Kidney glomerular epithelial cell (primary cell): ENCODE data around the gene PGGHG.
"Not testable (repeated sequence)": the region's sequence is repeated elsewhere in the genome, so short reads cannot be mapped to it uniquely, and the experiment has no call there.

ENCODE experiments used
- DNase-seq: peaks from one replicate; lab custom pipeline; 2025; lab: John Stamatoyannopoulos, UW

The PGGHG gene

DNA sequence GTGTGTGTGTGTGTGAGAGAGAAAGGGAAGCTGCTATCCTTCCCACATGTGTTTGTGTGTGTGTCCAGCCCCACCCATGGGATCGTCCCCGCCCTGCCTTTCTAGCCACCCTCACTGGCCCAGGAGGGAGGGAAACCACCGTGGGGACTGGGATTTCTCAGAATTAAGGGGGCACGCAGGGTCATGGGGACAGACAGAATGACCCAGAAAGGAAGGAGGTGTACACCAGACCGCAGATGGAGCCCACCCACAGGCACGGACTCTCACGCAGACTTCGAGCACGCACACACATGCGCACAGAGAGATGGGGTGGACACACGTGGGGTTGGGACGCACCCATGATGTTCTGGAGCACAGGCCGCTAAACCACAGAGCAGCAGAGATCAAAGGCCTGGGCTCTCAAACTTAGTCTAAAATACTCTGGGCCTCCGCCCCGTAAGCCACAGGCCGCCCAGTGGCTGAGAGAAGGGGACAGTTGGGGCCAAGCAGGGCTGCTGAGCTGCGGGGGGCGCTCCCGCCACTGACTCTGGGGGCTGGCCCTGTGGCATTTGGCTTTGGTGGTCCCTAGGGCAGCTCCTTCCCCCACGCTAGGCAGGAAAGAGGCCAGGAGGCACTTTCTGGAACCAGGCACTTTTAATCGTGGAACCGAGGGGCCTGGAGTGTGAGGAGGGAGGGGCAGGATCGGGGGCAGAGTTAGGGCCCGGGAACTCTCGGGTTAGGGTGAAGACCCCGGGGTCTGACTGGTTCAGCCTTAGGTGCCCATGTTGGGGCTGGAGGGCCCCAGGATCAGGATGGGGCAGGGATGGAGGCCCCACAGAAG is 8.9 kb downstream of the PGGHG start:
- DNase-seq = no peak

DNA sequence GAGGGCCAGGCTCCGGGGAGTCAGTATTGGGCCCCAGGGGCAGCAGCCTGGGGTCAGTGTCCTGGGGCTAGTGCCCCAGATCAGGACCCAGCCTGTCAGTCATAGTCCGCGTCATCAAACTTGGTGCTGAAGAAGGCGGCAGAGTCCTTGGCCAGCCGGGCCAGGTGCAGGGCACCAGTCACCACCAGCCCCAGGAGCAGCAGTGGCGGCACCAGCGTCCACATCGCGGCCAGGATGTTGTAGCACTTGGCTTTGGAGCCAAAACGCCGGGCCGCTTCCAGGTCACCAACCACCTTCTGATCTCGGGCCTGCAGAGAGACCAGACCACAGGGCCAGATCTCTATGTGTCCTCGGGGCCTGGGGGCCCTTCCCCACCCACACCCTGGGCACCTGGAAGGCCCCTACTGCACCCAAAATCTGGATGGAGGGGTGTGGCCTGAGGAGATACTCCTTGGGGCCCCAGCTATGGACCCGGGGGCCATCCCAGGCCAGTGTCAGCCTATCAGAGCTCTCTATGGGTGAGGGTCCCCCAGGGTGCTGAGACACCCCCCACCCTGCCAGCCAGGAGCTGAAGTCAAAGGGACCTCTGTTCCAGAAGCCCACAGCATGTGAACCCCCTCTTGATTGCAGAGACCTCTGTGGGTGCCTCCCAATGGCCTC is 9.6 kb downstream of the PGGHG start:
- no peak for DNase-seq

DNA sequence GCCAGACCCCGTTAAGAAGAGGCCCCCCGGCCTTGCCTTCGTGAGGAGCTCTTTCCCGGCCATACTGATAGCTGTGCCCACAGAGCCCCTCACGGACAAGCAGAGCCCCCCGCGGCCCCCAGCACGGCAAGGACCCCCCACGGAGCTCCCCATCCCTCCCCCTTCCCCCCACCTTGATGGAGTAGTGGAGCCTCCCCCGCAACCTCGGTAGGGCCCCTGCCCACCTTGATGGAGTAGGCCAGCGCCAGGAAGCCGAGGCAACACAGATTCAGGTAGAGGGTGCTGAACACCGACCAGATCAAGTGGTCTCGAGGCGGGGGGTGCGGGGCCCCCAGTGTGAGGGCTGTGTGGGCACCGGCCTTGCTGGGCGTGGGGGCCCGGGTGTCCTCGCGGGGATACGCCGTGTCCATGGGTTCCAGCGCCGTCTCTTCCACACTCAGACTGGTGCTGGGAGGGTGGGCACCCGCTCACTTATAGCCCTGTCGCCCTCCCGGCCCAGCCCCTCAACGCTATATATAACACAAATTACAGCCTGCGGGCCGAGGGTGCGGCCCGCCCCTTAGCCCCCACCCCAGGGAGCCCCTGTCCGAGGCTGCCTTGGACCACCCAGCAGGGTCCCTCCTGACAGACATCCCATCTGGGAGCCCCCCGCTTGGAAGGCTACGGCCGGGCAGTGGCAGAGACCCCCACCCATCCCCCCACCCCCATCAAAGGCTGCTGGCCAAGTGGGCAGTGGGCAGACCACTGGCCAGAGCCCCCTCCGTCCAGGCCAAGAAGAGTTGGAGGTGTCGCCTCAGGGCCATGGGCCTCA is 10.4 kb downstream of the PGGHG start, which contains the start of gene IFITM5:
Gene IFITM5 (minus strand): TSS at position 446 of the 811 bp plus-strand sequence. CDS start 36 bp downstream, at position 410.
- DNase-seq = no peak

DNA sequence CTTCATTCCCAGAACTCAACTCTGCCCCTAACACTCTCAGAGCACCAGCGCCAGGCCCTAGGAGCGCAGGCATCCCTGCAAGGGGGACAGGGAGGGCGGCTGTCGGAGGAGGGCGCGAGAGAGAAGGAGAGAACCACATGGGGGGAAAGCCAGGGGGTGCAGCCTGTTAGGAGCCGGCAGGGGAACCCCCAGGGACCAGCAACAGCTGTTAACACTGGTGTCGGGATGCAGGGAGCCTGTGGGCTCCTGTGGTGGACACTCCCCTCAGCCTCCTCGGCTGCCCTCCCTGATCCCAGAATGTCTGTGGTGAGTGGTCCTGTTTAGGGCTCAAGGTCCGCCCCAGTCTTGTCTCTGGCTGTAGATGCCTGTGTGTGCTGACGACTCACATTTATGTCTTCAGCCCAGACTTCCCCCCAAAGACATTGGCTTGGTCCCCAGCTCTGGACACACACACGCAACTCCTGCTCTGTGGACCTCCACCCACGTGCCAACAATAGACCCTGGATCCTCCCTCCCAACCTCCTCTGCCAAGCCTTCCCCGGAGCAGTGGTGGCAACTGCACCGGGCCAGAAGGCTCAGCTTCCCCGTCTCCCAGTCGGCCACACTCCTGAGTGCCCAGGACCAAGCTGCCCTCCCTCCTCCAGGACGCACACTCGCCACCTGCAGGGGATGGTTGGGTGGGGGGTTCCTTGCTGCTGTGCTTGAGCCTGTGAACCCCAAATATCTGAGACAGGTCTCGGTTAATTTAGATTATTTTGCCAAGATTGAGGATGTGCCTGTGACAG is 11.2 kb downstream of the PGGHG start:
- DNase-seq = no peak

DNA sequence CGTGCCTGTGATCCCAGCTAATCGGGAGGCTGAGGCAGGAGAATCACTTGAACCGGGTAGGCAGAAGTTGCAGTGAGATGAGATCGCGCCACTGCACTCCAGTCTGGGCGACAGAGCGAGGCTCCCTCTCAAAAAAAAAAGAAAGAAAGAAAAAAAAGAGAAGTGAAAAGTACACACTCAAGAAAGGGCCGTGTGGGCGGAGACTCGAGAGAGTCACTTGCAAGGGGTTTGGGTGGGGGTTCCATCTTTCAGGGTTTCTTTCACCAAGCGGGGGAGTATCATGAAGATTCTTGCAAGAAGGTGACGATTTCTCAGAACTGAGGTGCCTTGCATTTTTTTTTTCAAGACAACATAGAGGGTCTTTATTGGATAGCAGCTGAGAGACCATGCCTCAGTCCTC is 14.4 kb downstream of the PGGHG start:
- no peak for DNase-seq

DNA sequence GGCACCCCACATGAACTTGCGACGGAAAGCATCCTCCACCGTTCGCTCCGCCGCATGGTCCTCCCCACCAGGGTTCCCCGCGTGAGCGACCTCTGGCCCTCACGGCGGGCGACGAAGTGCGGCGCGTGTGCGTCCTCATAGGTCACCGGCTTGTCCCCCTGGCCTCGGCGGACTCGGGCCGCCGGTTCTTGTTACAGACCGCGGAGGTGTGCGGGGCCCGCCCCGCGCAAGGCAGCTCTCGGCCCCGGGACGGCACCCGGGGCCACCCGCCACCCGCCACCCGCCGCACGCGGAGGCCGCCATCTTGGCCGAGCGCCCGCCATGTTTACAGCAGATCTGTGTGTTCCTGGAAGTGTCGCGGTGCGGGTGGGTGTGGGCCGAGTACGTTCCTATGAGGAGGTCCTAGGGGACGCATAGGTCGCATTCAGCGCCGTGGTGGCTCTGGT is 15.2 kb downstream of the PGGHG start:
- DNase-seq = no peak

DNA sequence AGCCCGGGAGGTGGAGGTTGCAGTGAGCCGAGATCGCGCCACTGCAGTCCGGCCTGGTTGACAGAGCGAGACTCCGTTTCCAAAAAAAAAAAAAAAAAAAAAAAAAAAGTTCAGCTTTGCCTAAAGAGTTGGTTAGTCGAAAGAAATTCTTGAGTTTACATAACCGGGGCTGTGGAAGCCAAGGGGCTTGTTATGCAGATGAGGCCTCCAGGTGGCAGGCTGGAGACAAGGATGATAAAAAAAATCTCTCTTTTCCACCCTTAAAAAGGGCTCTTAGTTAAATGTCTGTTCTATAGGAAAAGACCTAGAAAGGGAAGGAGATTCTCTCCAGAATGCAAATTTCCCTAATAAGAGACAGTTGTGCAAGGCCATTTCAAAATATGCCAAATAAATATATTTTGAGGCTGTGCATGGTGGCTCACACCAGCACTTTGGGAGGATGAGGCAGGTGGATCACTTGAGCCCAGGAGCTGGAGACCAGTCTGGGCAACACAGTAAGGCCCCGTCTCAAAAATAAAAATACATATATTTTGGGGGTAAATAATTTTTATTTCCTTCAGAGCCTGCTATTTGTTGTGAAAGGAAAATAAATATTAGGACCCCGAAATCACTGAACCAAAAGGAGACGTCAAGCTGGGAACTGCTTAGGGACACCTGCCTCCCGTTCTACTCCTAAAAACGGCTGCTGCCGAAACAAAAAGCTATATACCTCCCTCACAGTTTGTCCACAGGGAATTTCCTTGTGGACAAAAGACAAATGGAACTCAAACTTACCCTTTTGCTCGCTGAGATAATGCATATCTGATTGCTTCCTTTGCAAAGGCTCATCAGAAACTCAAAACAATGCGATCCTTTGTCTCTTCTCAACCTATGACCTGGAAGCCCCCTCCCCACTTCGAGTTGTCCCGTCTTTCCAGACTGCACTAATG is 16.3 kb downstream of the PGGHG start:
- peak; percentile 30 for DNase-seq

DNA sequence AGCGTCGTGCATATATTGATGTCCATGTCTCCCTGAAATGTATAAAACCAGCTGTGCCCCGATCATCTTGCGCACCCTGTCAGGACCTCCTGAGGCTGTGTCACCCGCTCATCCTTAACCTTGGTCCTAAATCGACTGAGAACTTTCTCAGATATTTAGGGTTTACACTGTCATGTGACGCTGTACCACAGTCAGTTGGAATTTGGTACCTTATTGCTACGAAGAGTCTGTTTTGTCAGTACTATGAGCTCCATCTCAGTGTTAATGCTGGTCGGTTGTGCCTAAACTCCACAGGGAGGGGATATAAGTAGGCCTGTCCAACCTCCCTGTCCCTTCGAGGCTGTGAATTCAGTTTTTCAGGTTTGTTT is 16.9 kb downstream of the PGGHG start:
- DNase-seq = no peak

DNA sequence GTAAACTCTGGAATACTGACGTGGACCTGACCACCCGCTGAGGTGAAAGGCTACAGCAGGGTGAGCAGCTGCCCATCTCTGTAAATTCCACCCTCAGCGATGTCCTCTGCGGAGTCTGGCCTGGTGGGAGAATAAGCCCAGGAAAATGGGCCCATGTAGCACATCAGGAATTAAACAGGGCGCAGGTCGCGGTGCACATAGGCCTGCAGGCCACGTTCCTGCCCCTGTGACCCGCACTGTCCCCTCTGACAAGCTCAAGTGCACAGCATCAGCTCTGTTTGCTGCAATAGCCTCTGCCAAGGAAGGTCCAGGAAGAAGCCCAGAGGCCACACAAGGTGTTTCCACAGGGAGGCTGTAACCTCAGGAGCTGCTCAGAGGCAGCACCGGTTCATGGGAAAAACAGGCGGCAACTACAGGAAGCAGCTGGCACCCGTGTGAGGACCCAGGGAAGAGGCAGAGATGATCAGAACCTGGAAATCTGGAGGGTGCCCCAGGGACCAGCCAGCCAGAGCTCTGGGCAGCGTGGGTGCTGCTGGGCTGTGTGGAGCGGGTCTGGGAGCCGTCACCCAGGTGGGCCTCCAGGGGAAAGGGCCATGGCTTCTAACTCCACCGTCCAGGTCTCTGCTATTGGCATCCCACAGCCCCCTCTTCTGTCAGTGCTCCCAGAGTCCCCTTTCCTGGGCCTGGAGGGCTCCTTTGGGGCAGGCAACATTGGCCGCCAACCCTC is 17.9 kb downstream of the PGGHG start:
- DNase-seq = no peak

DNA sequence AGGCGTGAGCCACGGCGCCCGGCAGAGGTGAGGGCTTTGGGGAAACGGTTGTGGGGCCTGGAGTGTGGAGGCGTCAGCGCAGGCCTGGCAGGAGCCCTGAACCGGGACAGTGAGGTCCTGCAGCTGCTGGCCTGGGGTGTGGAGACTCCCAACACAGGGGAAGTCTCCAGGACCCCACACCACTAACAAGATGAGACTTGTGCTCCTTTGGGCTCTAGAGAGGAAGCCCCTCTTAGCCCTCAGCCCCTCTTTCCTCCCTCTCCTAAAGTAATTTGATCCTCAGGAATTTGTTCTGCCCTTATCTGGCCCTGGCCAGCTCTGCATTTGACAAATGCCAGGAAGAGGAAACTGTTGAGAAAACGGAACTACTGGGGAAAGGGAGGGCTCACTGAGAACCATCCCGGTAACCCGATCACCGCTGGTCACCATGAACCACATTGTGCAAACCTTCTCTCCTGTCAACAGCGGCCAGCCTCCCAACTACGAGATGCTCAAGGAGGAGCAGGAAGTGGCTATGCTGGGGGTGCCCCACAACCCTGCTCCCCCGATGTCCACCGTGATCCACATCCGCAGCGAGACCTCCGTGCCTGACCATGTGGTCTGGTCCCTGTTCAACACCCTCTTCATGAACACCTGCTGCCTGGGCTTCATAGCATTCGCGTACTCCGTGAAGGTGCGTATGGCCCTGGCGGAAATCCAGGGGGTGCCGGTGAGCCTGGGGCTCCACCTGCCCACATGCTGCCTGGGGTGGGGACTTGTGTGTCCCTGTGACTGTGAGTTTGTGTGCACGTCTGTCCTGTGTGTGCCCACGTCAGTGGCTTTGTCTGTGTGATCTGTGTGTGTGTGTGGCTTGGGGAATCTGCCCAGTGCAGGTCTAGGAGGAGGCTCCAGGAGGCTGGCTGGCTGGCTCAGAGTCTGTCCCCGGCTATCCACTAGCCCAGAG is 19.1 kb downstream of the PGGHG start, which contains the start of gene IFITM2:
Gene IFITM2 (plus strand): TSS at position 51 of the 943 bp plus-strand sequence. CDS start 377 bp downstream, at position 428.
- peak; percentile 45 for DNase-seq

DNA sequence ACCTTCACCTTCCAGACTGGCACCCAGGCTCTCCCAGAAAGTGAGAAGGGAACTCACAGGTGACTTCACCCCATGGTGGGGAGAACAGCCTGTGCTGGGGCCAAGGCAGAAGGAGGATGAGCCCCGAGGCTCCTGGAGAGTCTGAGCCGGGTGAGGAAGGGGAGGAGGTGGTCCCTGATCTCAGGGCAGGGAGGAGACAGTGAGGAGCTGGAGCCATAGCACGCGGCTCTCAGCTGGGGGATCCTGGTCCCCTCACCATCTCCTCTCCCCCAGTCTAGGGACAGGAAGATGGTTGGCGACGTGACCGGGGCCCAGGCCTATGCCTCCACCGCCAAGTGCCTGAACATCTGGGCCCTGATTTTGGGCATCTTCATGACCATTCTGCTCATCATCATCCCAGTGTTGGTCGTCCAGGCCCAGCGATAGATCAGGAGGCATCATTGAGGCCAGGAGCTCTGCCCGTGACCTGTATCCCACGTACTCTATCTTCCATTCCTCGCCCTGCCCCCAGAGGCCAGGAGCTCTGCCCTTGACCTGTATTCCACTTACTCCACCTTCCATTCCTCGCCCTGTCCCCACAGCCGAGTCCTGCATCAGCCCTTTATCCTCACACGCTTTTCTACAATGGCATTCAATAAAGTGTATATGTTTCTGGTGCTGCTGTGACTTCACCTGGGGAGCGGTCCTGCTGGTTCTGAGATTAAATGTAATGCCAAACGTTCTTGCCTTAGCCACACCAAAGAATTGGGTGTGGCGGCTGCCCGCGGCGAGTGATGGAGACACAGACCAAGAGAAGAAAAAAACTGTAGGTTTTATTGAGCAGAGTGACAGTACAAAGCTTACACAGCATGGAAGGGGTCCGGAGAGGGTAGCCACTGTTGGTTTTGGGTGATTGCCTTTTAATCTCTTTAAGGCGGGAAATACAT is 20.1 kb downstream of the PGGHG start:
- not testable (repeated sequence) for DNase-seq

DNA sequence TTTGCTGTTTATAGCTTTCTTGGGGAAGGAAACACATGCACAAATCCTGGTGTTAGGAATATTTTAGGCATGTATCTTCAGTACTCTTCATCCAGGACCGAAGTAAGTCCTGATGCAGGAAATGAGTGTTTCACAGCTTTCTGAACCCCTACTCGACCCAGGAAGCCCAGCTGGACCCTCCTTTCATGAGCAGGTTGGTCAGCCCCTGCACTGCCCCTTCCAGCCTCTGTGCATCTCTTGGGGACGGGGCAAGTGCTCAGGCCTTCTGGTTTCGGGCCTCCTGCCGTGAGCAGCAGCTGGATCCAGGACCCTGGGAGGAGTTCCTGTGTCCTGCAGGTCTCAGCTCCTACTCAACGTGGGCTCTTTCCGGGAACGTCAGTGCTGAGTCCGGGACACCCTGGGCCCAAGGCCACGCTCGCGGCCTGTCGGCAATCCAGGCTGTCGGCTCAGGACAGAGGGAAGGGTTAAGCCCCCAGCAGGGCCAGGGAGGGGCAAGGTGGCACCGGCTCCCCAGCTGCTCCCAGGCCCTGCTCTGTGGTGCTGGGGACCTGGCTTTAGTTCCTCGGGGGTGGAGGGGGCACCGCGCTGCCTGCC is 21.1 kb downstream of the PGGHG start:
- DNase-seq = not testable (repeated sequence)

DNA sequence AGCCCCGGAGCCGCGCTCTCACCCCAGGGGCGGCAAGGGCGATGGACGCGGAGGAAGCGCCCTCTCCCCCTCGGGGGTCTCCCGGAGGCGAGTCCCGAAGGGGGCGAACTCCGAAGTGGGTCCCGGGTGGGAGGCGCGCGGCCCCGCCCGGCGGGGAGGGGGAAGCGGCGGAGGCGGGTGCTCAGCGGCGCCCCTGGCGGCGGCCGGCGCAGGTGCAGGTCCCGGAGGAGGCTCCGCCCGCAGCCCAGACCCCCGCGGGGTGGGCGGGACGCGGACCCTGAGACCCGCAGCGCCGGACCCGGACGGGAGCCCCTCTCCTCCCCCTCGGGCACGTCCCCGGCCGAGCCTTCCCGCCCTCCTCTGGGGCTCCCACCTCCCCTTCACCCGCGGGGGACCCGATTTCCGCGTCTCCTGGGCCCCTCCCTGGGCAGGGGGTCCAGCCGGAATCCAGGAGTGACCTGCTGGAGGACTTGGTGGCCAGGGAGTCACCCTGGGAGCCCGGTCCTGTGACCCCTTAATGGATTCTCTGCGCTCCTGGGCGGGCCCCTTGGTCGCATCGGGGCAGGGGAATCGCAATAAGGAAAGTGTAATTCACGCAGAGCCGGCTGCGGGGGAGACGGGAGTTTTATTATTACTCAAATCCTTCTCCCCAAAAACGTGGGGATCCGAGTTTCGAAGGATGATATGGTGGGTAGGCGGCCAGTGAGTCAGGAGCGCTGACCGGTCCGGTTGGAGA is 22.3 kb downstream of the PGGHG start:
- not testable (repeated sequence) for DNase-seq

DNA sequence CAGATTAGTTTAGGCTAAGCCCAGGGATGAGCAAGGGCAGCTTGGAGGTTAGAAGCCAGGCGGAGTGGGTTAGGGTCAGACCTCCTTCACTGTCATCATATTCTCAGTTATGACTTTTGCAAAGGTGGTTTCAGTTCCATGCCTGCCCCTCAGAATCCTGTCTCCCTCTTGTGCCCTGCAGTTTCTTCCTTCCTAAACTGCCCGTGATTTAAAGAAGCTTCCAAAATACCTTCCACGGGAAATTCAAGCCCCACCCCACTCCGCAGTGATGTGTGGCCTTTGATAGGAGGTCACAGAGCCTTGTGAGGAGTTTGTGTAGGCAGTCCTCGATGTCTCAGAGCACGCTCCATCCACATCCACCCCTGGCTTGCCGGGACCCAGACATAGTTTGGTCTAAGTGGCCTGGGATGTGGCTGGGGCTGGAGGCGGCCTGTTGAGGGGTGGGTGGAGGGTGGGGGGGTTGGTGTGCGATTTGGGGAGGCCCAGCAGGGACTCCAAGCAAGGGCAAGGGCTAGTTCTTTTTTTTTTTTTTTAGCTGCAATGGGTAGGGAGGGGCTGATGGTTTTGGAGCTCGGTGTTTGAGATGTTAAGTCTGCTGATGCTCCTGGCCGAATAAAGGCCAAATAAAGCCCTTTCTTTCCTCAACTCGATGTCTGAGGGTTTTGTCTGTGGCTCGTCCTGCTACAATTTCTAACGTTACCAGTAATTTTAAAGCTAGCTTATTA is 23.3 kb downstream of the PGGHG start:
- no peak for DNase-seq

DNA sequence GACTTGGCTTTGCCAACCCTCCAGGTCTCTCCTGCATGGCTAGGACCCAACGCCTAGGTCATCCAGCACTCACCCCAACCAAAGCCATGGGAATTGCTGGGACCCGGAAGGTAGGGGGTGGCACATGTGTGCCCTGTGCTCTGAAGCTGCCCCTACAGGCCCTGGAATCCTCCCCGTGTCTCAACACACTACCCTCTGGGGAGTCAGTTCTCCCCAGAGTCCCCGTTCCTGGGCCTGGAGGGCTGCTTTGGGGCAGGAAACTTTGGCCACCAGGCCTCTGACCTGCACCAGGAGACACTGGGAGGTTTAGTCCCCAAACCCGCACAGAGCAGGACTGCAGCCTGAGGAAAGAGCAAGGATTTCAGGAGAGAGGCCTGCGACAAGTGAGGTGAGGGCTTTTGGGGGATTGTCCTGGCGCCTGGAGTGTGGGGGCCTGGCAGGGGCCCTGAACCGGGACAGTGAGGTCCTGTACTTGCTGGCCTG is 24.4 kb downstream of the PGGHG start:
- no peak for DNase-seq
